K562 (cell line): ENCODE data around the gene CDYL. TPM values are rescaled to one million over a fixed set of nuclear protein-coding genes. Genes with fewer than 3 reads are reported as not detected.
A peak's percentile ranks its signal among the peaks of the same experiment; 100 is the strongest.

Source experiments
- ATAC-seq: fragments of 200-7000 bp; cut with Tn5 transposase; 3 replicates; pipeline ENCODE4 v1.9.1; 2020; ENCODE audit warnings: moderate library complexity
- BruUV-seq: library from RNA; stranded (reverse); fragments of 400-500 nt; replicated peaks from 2 replicates; lab custom pipeline; 2021; lab: Mats Ljungman, UMichigan
- CTCF ChIA-PET: fragments of 300-600 bp; formaldehyde crosslinking; extraction: SDS; loops from one replicate; lab custom pipeline; 2021; ENCODE audit warnings: low intra/inter-chr PET ratio; lab: Yijun Ruan, JAX
- POLR2A ChIA-PET: fragments of 300-600, 350-650 bp; sonication (Branson Sonifier 250); formaldehyde crosslinking; extraction: SDS; loops from one replicate; lab custom pipeline; 2021; ENCODE audit warnings: antibody characterized with exemption, inconsistent platforms; lab: Yijun Ruan, JAX
- DNase-seq, 4 experiments: peaks; one replicate each; pipeline versions ENCODE4 v3.0.0 to v3.0.0-alpha.2; 2011 to 2018; ENCODE audit warnings: low spot score in 3 of 4, mixed read lengths in 3 of 4; ENCODE audit errors: extremely low read depth in 1 of 4
- FAIRE-seq: peaks from 2 replicates; lab custom pipeline; 2011; peaks lifted over from hg19 to GRCh38; lab: Jason Lieb, UNC
- H2AFZ ChIP-seq: 2 replicates; pipeline ENCODE4 v1.6.0; 2011; ENCODE audit warnings: low read depth, low read length, control low read depth, inconsistent platforms
- H3K27ac ChIP-seq: fragments of 200-600 bp; 3 replicates; pipeline ENCODE4 v1.8.0; 2011; ENCODE audit warnings: low read depth, mild to moderate bottlenecking, control low read depth, inconsistent platforms, low read length, moderate library complexity, mixed read lengths; ENCODE audit errors: extremely low read depth
- H3K27me3 ChIP-seq, 2 experiments: fragments of 300-600 bp in 1 of 2; 2 replicates in 1 of 2; 3 replicates in 1 of 2; pipeline versions ENCODE4 v1.6.0 to v1.8.0; 2011; ENCODE audit warnings: inconsistent platforms in 2 of 2, low read length in 2 of 2, mild to moderate bottlenecking in 1 of 2, mixed read lengths in 1 of 2, moderate library complexity in 1 of 2; ENCODE audit not compliant: control insufficient read depth in 2 of 2, insufficient read depth in 2 of 2
- H3K36me3 ChIP-seq: fragments of 300-600 bp; 3 replicates; pipeline ENCODE4 v1.8.0; 2011; ENCODE audit warnings: mild to moderate bottlenecking, low read length, inconsistent platforms; ENCODE audit not compliant: control insufficient read depth, insufficient read depth
- H3K4me1 ChIP-seq, 2 experiments: fragments of 200-600 bp in 1 of 2; replicated peaks in 1 of 2; 2 replicates in 1 of 2; 3 replicates in 1 of 2; pipeline versions ENCODE4 v1.5.1 to v1.8.0; 2011; ENCODE audit warnings: inconsistent platforms in 2 of 2, low read length in 2 of 2, mild to moderate bottlenecking in 1 of 2, mixed read lengths in 1 of 2, moderate library complexity in 1 of 2; ENCODE audit not compliant: control insufficient read depth in 2 of 2, insufficient read depth in 2 of 2
- H3K4me2 ChIP-seq: 2 replicates; pipeline ENCODE4 v1.6.1; 2011; ENCODE audit warnings: low read length, control low read depth, inconsistent platforms, mixed read lengths; ENCODE audit not compliant: insufficient read depth
- H3K4me3 ChIP-seq: fragments of 200-600 bp; sonication (generic), shearing (Covaris generic); 2 replicates; pipeline ENCODE4 v1.5.1; 2016; ENCODE audit warnings: control low read depth, inconsistent platforms
- H3K79me2 ChIP-seq: fragments of 200-600 bp; 3 replicates; pipeline ENCODE4 v1.8.0; 2011; ENCODE audit warnings: low read length, inconsistent platforms; ENCODE audit not compliant: control insufficient read depth, insufficient read depth
- H3K9ac ChIP-seq, 2 experiments: 2 replicates each; pipeline versions ENCODE4 v1.6.0 to v1.6.1; 2011; ENCODE audit warnings: low read depth in 2 of 2, low read length in 2 of 2, control low read depth in 1 of 2, inconsistent platforms in 1 of 2, mild to moderate bottlenecking in 1 of 2, mixed read lengths in 1 of 2; ENCODE audit not compliant: insufficient read depth in 1 of 2
- H3K9me1 ChIP-seq: one replicate; pipeline ENCODE4 v1.6.0; 2011; ENCODE audit warnings: inconsistent platforms, mild to moderate bottlenecking, low read length, moderate library complexity; ENCODE audit not compliant: control insufficient read depth, insufficient read depth
- H3K9me3 ChIP-seq: replicated peaks from 2 replicates; pipeline ENCODE4 v1.5.1; 2011; ENCODE audit warnings: low read depth, low read length, inconsistent platforms; ENCODE audit not compliant: control insufficient read depth, insufficient read depth
- H4K20me1 ChIP-seq: replicated peaks from 2 replicates; pipeline ENCODE4 v1.6.1; 2011; ENCODE audit warnings: low read length, inconsistent platforms, mixed read lengths; ENCODE audit not compliant: control insufficient read depth, insufficient read depth
- DLX4 ChIP-seq: fragments of 250-450 bp; sonication (Bioruptor Pico); IDR thresholded peaks from 2 replicates; pipeline ENCODE4 v1.6.1; 2021; ENCODE audit warnings: mild to moderate bottlenecking
- KLF1 ChIP-seq: fragments of 450-650 bp; IDR thresholded peaks from 2 replicates; pipeline ENCODE4 v1.6.1; 2016; ENCODE audit warnings: missing genetic modification characterization, missing compliant biosample characterization
- NELFE ChIP-seq: IDR thresholded peaks from 2 replicates; pipeline ENCODE4 v1.6.1; 2011; ENCODE audit warnings: mild to moderate bottlenecking; ENCODE audit not compliant: insufficient read depth, insufficient read length
- PRDM10 ChIP-seq: fragments of 450-650 bp; IDR thresholded peaks from 2 replicates; pipeline ENCODE4 v1.6.1; 2018; ENCODE audit not compliant: partially characterized antibody
- PTTG1 ChIP-seq: fragments of 450-650 bp; IDR thresholded peaks from 2 replicates; pipeline ENCODE4 v1.6.1; 2016; ENCODE audit warnings: low read depth, mild to moderate bottlenecking, missing genetic modification characterization, missing compliant biosample characterization
- RBM15 ChIP-seq: fragments of 200-400 bp; formaldehyde crosslinking; IDR thresholded peaks from 2 replicates; pipeline ENCODE4 v1.6.1; 2018; ENCODE audit warnings: mild to moderate bottlenecking, low read length, moderate library complexity; ENCODE audit not compliant: insufficient read depth
- ZNF124 ChIP-seq: sonication (generic); formaldehyde crosslinking; IDR thresholded peaks from 2 replicates; pipeline ENCODE4 v1.8.1; 2022; ENCODE audit warnings: missing genetic modification reagents
- ZNF695 ChIP-seq: fragments of 450-650 bp; formaldehyde crosslinking; IDR thresholded peaks from 2 replicates; pipeline ENCODE4 v1.4.0; 2020; ENCODE audit warnings: mild to moderate bottlenecking, moderate library complexity
- WGBS: fragments of 100-300 bp; shearing (Covaris generic); methylation state at CpG from one replicate; pipeline ENCODE4 v1.1.6; 2016; ENCODE audit warnings: low coverage, mixed read lengths; ENCODE audit not compliant: insufficient coverage; ENCODE audit errors: missing lambda C conversion rate; 5-methylcytosine and 5-hydroxymethylcytosine counted together
- in situ Hi-C: fragments of 300-500 bp; cut with MboI; formaldehyde crosslinking; loops from 4 replicates; pipeline ENCODE4 v1.15.0; 2018; ENCODE audit warnings: inconsistent platforms, mixed read lengths
- intact Hi-C: fragments of 100-400 bp; cut with micrococcal nuclease; formaldehyde crosslinking; loops from 2 replicates; pipeline ENCODE4 v1.14.2; 2022
- polyA plus RNA-seq, 8 experiments: library from polyadenylated mRNA; depleted of rRNA in 4 of 8; stranded (reverse) in 5 of 8; unstranded in 3 of 8; fragments of >200 nt; fragmentation: Nextera tagmentation in 2 of 8; fragmentation: Illumina TruSeq in 1 of 8; extraction: Ambion mirVana in 2 of 8; extraction: Trizol in 1 of 8; gene quantifications; 2 replicates each; pipeline versions ENCODE4 v1.2.1 to v1.2.3, GENCODE V29; 2011 to 2014; ENCODE audit warnings: inconsistent platforms in 1 of 8, missing spikeins in 1 of 8
- total RNA-seq, 7 experiments: library from RNA; depleted of rRNA in 6 of 7; stranded (reverse); fragments of >200 nt in 6 of 7; fragmentation: Illumina TruSeq in 2 of 7; extraction: Trizol in 2 of 7; gene quantifications; 2 replicates each; pipeline versions ENCODE4 v1.2.1 to v1.2.3, GENCODE V29; 2011 to 2021; ENCODE audit warnings: low replicate concordance in 1 of 7
- TF ChIP-seq, protein P1 (sequence below): fragments of 250-450 bp; sonication (Bioruptor Pico); IDR thresholded peaks from 2 replicates; pipeline ENCODE4 v1.4.0; 2020
- TF ChIP-seq, protein P2 (sequence below): fragments of 250-450 bp; sonication (Bioruptor Pico); IDR thresholded peaks from 2 replicates; pipeline ENCODE4 v1.8.0; 2022; ENCODE audit warnings: inconsistent platforms

CDYL gene
- total and polyA plus RNA-seq, 9 of the 15 experiments (the other 6 are each of a cell fraction or from before 2014, with no cell fraction given): 8.1 to 45.8 (median 40.8) TPM

- CTCF ChIA-PET: no interaction called here
- Histone ChIP-seq H3K9me3 (peaks cover 14% of the 10 kb centered on the region), H2AFZ (no peak overlapping the region), H3K9me1 (no peaks in the 10 kb centered on the region), H3K79me2 (peaks cover 95% of the 10 kb centered on the region), H3K36me3 (no peaks in the 10 kb centered on the region; the same call in 2 of the 3 replicates), H3K27me3 (no peaks in the 10 kb centered on the region), H3K4me2 (no peak overlapping the region), H3K4me3 (no peak overlapping the region), H3K9ac (0 out of 4 replicates have a peak overlapping the region, but pooled peaks of 1 of the 2 experiments have one; percentile 4), H4K20me1 (peaks cover 3% of the 10 kb centered on the region), H3K27ac (no peak overlapping the region), H3K4me1 (peaks cover 0 to 32% of the 10 kb centered on the region in 2 experiments; a peak in 3 of 5 replicates)
- FAIRE-seq (no peak), DNase-seq (no peak), ATAC-seq (no peak)
- in situ Hi-C loops: no loop called here
- intact Hi-C loops: loop anchor here (10.0 kb wide), 1 partner anchor 153 kb away; no protein-coding TSS in a partner anchor
- no TSS peak for BruUV-seq
- POLR2A ChIA-PET: interaction anchor here (0.7 to 1.3 kb wide), 3 partner anchors 9 to 40 kb away, joined by 3 to 7 read pairs (median 4); no protein-coding TSS in a partner anchor
- 48% methylated on average over 4 of the region's 4 CpGs for WGBS
- TF ChIP-seq DLX4 (CRISPR knock-in tag) (no peak), NELFE (no peak), PTTG1 (tag) (no peak), PRDM10 (no peak), ZNF695 (no peak), ZNF124 (no peak), RBM15 (no peak), KLF1 (tag) (no peak)
- TF ChIP-seq, protein P1, sequence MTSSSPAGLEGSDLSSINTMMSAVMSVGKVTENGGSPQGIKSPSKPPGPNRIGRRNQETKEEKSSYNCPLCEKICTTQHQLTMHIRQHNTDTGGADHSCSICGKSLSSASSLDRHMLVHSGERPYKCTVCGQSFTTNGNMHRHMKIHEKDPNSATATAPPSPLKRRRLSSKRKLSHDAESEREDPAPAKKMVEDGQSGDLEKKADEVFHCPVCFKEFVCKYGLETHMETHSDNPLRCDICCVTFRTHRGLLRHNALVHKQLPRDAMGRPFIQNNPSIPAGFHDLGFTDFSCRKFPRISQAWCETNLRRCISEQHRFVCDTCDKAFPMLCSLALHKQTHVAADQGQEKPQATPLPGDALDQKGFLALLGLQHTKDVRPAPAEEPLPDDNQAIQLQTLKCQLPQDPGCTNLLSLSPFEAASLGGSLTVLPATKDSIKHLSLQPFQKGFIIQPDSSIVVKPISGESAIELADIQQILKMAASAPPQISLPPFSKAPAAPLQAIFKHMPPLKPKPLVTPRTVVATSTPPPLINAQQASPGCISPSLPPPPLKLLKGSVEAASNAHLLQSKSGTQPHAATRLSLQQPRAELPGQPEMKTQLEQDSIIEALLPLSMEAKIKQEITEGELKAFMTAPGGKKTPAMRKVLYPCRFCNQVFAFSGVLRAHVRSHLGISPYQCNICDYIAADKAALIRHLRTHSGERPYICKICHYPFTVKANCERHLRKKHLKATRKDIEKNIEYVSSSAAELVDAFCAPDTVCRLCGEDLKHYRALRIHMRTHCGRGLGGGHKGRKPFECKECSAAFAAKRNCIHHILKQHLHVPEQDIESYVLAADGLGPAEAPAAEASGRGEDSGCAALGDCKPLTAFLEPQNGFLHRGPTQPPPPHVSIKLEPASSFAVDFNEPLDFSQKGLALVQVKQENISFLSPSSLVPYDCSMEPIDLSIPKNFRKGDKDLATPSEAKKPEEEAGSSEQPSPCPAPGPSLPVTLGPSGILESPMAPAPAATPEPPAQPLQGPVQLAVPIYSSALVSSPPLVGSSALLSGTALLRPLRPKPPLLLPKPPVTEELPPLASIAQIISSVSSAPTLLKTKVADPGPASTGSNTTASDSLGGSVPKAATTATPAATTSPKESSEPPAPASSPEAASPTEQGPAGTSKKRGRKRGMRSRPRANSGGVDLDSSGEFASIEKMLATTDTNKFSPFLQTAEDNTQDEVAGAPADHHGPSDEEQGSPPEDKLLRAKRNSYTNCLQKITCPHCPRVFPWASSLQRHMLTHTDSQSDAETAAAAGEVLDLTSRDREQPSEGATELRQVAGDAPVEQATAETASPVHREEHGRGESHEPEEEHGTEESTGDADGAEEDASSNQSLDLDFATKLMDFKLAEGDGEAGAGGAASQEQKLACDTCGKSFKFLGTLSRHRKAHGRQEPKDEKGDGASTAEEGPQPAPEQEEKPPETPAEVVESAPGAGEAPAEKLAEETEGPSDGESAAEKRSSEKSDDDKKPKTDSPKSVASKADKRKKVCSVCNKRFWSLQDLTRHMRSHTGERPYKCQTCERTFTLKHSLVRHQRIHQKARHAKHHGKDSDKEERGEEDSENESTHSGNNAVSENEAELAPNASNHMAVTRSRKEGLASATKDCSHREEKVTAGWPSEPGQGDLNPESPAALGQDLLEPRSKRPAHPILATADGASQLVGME (CRISPR knock-in tag): no peak
- TF ChIP-seq, protein P2, sequence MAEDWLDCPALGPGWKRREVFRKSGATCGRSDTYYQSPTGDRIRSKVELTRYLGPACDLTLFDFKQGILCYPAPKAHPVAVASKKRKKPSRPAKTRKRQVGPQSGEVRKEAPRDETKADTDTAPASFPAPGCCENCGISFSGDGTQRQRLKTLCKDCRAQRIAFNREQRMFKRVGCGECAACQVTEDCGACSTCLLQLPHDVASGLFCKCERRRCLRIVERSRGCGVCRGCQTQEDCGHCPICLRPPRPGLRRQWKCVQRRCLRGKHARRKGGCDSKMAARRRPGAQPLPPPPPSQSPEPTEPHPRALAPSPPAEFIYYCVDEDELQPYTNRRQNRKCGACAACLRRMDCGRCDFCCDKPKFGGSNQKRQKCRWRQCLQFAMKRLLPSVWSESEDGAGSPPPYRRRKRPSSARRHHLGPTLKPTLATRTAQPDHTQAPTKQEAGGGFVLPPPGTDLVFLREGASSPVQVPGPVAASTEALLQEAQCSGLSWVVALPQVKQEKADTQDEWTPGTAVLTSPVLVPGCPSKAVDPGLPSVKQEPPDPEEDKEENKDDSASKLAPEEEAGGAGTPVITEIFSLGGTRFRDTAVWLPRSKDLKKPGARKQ (CRISPR knock-in tag): no peak
These were observed 5.2 kb downstream of the CDYL start for GRCh38 chr6:4781426-4781825.
